Dendritic cell treated with granulocyte-macrophage colony-stimulating factor and Interleukin-4, amounts not matched to agents 40 ng/mL and 50 ng/mL, for 4 days (primary cell): ENCODE data around the gene SLC45A2.
"Not testable (repeated sequence)": the region's sequence is repeated elsewhere in the genome, so short reads cannot be mapped to it uniquely, and the experiment has no call there.

Experiments used
- H3K27ac Mint-ChIP-seq: one replicate; pipeline ENCODE4 v1.8.0; 2022; ENCODE audit warnings: mild to moderate bottlenecking, mixed read lengths
- H3K27me3 Mint-ChIP-seq: one replicate; pipeline ENCODE4 v1.8.0; 2022; ENCODE audit warnings: mild to moderate bottlenecking, mixed read lengths
- H3K36me3 Mint-ChIP-seq: one replicate; pipeline ENCODE4 v1.8.0; 2022; ENCODE audit warnings: low read depth, mixed read lengths
- H3K4me1 Mint-ChIP-seq: one replicate; pipeline ENCODE4 v1.8.0; 2022; ENCODE audit warnings: low read depth, mixed read lengths
- H3K4me3 Mint-ChIP-seq: one replicate; pipeline ENCODE4 v1.8.0; 2022; ENCODE audit warnings: mild to moderate bottlenecking, moderate library complexity, mixed read lengths
- H3K9me3 Mint-ChIP-seq: one replicate; pipeline ENCODE4 v1.8.0; 2022; ENCODE audit warnings: mixed read lengths
- intact Hi-C: fragments of 100-400 bp; cut with micrococcal nuclease; formaldehyde crosslinking; loops from one replicate; pipeline ENCODE4 v1.15.0; 2022

Gene SLC45A2

DNA sequence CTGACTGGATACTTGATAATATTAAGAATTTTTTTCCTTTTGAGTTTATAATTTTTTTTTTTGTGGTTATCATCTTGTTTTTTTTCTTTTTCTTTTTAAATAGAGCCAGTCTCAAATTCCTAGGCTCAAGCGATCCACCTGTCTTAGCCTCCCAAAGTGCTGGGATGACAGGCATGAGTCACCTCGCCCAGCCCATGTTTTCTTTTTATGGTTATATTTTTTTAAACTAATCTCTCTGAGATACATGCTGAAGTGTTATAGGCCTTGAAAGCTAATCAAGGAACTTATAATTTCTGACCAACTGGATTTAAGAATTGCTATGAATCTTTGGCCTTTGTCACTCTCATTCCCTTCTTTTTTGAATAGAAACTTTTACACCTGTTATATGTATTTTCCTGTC, 30.1 kb upstream of the SLC45A2 start:
- H3K36me3 Mint-ChIP-seq: no peaks in the 10 kb centered on the region
- no peaks in the 10 kb centered on the region for H3K9me3 Mint-ChIP-seq
- H3K27ac Mint-ChIP-seq: no peak overlapping the region
- H3K4me3 Mint-ChIP-seq: no peak overlapping the region
- no peaks in the 10 kb centered on the region for H3K27me3 Mint-ChIP-seq
- H3K4me1 Mint-ChIP-seq: peaks cover 5% of the 10 kb centered on the region
- intact Hi-C loops: no loop called here

DNA sequence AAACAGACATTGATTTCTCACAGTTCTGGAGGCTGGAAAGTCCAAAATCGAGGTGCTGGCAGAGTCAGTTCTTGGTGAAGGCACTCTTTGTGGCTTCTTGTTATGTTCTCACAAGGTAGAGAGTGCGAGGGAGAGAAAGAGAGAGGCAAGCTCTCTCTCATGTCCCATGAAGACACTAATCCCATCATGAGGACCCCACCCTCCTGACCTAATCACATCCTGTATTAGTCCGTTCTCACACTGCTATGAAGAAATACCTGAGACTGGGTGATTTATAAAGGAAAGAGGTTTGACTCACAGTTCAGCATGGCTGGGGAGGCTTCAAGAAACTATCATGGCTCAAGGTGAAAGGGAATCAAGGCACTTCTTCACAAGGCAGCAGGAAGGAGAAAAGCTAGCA, 29.1 kb upstream of the SLC45A2 start:
- intact Hi-C loops: no loop called here
- no peak overlapping the region for H3K4me3 Mint-ChIP-seq
- H3K9me3 Mint-ChIP-seq: no peaks in the 10 kb centered on the region
- H3K27ac Mint-ChIP-seq: no peak overlapping the region
- no peaks in the 10 kb centered on the region for H3K36me3 Mint-ChIP-seq
- peaks cover 5% of the 10 kb centered on the region for H3K4me1 Mint-ChIP-seq
- H3K27me3 Mint-ChIP-seq: no peaks in the 10 kb centered on the region

DNA sequence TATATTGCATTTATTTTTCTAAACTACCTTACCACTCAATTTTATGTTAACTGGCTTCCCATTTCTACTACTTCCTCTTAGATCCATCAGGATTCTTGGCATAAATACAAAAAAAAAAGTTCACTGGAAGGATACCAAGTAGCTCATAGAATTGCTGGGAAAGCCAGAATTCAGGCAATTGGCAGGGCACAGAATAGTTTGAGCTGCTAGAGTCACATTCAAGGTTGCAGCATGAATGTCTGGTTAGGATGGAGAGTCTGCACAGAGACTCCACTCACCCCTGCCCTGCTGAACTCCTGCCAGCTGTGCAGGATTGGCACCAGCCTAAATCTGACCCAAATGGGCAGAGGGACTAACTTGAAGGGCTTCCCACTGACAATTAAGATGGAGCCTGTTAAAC, 28.3 kb upstream of the SLC45A2 start:
- Mint-ChIP-seq H3K9me3 (no peaks in the 10 kb centered on the region), H3K4me1 (peaks cover 5% of the 10 kb centered on the region), H3K4me3 (no peak overlapping the region), H3K27me3 (no peaks in the 10 kb centered on the region), H3K27ac (no peak overlapping the region), H3K36me3 (no peaks in the 10 kb centered on the region)
- intact Hi-C loops: no loop called here

DNA sequence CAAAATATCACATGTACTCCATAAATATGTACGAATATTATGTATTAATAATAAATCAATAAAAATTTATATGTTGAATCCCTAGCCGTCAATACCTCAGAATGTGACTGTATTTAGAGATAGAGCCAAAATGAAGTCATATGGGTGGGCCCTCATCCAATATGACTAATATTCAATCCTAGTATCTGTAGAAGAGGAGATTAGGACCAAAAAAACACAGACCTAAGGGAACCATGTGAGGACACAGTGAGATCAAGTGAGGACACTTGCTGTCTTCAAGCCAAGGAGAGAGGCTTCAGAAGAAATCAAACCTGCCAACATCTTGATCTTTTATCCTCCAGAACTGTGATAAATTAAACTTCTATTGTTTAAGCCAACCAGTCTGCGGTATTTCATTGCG, 27.0 kb upstream of the SLC45A2 start:
- peaks cover 13% of the 10 kb centered on the region for H3K4me1 Mint-ChIP-seq
- H3K9me3 Mint-ChIP-seq: no peaks in the 10 kb centered on the region
- H3K27ac Mint-ChIP-seq: no peak overlapping the region
- peaks cover 6% of the 10 kb centered on the region for H3K36me3 Mint-ChIP-seq
- H3K27me3 Mint-ChIP-seq: no peaks in the 10 kb centered on the region
- H3K4me3 Mint-ChIP-seq: no peak overlapping the region
- intact Hi-C loops: no loop called here

DNA sequence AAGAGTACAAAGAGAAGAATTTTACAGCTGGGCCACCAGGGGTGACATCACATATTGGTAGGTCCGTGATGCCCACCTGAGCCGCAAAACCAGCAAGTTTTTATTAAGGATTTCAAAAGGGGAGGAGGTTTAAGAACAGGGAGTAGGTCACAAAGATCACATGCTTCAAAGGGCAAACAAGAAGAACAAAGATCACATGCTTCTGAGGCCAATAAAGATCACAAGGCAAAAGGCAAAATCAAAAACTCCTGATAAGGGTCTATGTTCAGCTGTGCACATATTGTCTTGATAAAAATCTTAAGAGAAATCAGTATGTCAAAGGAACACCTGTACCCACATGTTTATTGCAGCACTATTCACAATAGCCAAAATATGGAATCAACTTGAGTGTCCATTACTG, 25.7 kb upstream of the SLC45A2 start:
- H3K27ac Mint-ChIP-seq, H3K9me3 Mint-ChIP-seq, H3K36me3 Mint-ChIP-seq, intact Hi-C loops, H3K27me3 Mint-ChIP-seq, H3K4me3 Mint-ChIP-seq: not testable (repeated sequence)
- peaks cover 17% of the 10 kb centered on the region for H3K4me1 Mint-ChIP-seq

DNA sequence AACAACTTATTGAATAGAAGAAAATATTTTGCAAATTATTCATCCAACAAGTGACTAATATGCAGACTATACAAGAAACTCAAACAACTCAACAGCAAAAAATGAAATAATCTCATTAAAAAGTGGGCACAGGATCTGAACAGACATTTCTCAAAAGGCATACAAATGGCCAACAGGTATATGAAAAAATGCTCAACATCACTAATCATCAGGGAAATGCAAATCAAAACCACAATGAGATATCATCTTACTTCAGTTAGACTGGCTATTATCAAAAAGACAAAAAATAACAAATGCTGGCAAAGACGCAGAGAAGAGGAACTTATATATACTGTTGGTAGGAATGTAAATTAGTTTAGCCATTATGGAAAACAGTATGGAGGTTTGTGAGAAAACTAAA, 25.1 kb upstream of the SLC45A2 start:
- H3K9me3 Mint-ChIP-seq: no peaks in the 10 kb centered on the region
- peaks cover 17% of the 10 kb centered on the region for H3K4me1 Mint-ChIP-seq
- intact Hi-C loops: loop anchor here (2.0 to 5.0 kb wide), 2 partner anchors 569 to 923 kb away; partner anchors contain the start of gene TARS1
- no peak overlapping the region for H3K4me3 Mint-ChIP-seq
- H3K36me3 Mint-ChIP-seq: peaks cover 6% of the 10 kb centered on the region
- H3K27ac Mint-ChIP-seq: no peak overlapping the region
- no peaks in the 10 kb centered on the region for H3K27me3 Mint-ChIP-seq

DNA sequence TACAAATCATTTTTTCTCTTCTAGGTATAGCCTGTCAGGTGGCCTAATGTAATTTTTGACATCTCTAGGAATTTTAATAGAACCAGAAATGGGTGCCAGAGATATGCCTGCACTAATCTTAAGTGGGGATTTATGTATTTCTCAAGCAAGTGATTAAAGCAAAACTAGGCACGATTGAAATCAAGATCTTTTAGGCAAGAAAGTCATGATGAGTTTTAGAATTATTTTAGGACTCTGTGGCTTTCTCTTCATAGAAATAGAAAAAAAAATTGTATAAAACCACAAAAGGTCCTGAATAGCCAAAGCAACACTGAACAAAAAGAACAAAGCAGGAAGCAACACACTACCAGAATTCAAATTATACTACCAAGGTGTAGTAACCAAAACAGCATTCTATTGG, 24.3 kb upstream of the SLC45A2 start:
- Mint-ChIP-seq H3K36me3 (peaks cover 9% of the 10 kb centered on the region), H3K4me1 (peaks cover 17% of the 10 kb centered on the region), H3K27ac (peak overlapping the region; percentile 82), H3K4me3 (peak overlapping the region; percentile 80), H3K27me3 (no peaks in the 10 kb centered on the region), H3K9me3 (no peaks in the 10 kb centered on the region)
- intact Hi-C loops: loop anchor here (2.0 to 5.0 kb wide), 2 partner anchors 568 to 923 kb away; partner anchors contain the start of gene TARS1

DNA sequence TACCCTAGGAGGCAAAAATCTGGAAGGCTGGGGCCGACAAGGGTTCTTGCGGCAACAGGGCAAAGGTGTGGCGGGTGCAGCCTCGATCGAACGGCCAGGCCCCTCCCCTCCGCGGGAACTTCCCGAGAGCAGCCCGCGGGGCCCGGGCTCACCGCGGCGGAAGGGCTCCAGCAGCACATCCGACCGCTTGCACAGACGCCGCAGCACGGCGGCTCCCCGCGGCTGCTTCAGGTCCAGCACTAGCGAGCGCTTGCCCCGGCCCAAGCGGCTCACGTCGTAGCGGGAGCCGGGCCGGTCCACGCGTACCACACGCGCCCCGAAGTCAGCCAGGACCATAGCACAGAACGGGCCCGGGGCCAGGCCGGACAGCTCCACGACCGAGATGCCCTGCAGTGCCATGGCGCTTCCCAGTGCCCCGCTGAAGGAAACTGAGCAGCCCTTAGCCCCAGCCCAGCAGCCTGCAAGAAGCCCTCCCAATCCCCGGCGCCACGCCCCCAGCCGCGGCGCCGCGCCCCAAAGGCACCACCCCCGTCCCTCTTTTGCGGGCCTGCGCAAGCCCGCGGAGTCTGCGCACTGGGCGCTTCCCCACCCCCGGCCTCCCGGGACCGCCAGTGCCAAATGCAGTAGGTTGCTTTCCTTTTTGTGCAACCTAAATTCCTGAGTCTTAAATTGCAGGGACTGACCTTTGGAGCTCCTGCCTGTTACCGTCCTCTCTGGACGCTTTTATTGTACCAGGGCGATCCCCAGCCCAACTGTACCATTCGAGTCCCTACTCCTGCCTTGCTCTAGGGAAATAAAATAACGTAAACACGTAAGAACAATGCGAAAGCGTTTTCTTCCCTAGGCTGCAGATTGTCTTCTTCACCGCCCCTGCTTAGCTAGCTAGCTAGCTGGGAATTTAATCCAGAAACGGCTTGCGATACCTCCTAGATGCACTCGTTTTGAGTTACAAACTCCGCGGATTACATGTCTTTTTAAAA, 23.4 kb upstream of the SLC45A2 start, which contains the start of gene AMACR:
AMACR (minus strand) TSS at position 430 of the 980 bp plus-strand sequence; CDS start at position 399, 31 bp downstream.
- Mint-ChIP-seq H3K9me3 (no peaks in the 10 kb centered on the region), H3K4me3 (peak within 1 kb of the TSS; percentile 80), H3K27ac (peak within 1 kb of the TSS; percentile 82), H3K36me3 (peaks cover 18% of the 10 kb centered on the region), H3K27me3 (no peaks in the 10 kb centered on the region), H3K4me1 (peaks cover 17% of the 10 kb centered on the region)
- intact Hi-C loops: loop anchor here (2.0 to 5.0 kb wide), 2 partner anchors 567 to 924 kb away; partner anchors contain the start of gene TARS1

DNA sequence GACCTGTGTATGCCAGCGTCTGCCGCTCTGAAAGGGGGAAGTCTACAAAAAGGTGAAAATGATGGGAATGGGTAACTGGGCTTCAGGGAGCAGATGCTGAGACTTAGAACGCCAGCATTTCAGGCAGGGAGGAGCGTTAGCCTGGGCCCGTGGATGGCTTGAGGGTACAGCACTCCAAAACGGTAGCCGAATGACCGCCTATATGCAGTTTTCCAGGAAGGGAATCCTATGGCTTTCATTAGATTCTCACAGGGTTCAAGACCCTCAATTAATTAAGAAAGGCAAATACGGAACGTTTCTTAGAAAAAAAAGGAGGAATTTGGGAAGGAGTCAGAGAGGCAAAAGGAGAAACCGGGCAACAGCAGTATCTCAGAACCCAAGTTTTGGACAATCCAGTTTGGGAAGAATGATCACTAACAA, 22.7 kb upstream of the SLC45A2 start:
- intact Hi-C loops: loop anchor here (5.0 kb wide), 1 partner anchor 925 kb away; no protein-coding TSS in a partner anchor
- peak overlapping the region; percentile 80 for H3K4me3 Mint-ChIP-seq
- H3K27ac Mint-ChIP-seq: peak overlapping the region; percentile 82
- H3K9me3 Mint-ChIP-seq: no peaks in the 10 kb centered on the region
- H3K27me3 Mint-ChIP-seq: no peaks in the 10 kb centered on the region
- peaks cover 17% of the 10 kb centered on the region for H3K4me1 Mint-ChIP-seq
- peaks cover 24% of the 10 kb centered on the region for H3K36me3 Mint-ChIP-seq

DNA sequence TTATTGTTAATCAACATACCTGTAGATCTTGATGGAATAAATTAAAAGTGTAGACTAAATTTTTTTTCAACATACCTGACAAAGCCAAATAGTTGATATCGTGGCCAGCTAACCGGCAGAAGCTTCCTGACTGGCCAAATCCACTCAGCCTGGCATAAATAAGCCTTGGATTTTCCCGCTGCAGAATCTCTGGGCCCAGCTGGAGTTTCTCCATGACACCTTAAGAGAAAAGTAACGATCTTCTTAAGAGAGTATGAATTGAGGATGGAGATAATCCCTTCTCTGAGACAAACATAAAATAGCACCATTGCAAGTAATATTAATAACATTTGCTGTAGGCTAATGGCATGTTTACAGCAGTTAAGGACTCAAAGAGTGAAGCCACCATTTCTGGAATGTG, 21.2 kb upstream of the SLC45A2 start:
- H3K4me3 Mint-ChIP-seq: no peak overlapping the region
- intact Hi-C loops: loop anchor here (5.0 kb wide), 1 partner anchor 927 kb away; no protein-coding TSS in a partner anchor
- peaks cover 17% of the 10 kb centered on the region for H3K4me1 Mint-ChIP-seq
- no peaks in the 10 kb centered on the region for H3K27me3 Mint-ChIP-seq
- peaks cover 24% of the 10 kb centered on the region for H3K36me3 Mint-ChIP-seq
- no peaks in the 10 kb centered on the region for H3K9me3 Mint-ChIP-seq
- no peak overlapping the region for H3K27ac Mint-ChIP-seq

DNA sequence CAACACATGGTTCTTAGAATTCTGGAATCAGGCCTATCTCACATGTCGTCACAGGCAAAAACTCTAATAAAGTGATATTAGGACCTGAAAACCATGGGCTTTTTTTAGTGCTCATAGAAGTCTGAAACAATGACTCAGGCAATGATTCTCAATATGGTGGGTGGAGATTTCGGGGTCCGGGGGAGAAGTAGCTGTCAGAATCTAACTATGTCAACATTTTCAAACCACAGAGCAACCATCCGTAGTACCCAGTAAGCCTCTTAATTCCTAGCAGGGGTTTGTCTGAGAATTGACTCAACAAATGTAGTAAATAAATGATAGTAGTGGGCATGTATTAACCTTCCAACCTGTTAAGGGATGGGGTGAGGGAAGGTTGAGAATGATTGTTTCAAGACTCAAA, 20.7 kb upstream of the SLC45A2 start:
- intact Hi-C loops: loop anchor here (5.0 kb wide), 1 partner anchor 927 kb away; no protein-coding TSS in a partner anchor
- Mint-ChIP-seq H3K27me3 (no peaks in the 10 kb centered on the region), H3K4me3 (no peak overlapping the region), H3K36me3 (peaks cover 24% of the 10 kb centered on the region), H3K4me1 (peaks cover 17% of the 10 kb centered on the region), H3K9me3 (no peaks in the 10 kb centered on the region), H3K27ac (no peak overlapping the region)

DNA sequence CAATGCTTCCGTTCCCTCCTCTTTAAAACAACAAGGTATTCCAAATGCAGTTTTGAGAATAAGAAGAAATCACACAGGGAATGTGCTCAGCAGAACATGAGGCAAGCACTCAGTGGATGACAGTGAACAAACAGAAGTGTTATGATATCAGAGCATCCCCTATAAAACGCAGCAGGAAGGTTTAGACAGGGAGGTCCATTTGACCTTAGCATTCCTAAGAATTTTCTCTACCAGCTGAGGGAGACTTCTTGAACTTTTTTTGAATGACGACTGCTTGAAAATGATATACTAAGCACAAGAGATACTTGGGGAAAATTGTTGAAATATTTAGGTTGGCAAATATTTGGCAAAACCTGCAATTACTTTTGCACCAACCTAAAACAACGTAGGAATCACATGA, 19.4 kb upstream of the SLC45A2 start:
- intact Hi-C loops: no loop called here
- Mint-ChIP-seq H3K36me3 (peaks cover 24% of the 10 kb centered on the region), H3K9me3 (no peaks in the 10 kb centered on the region)

DNA sequence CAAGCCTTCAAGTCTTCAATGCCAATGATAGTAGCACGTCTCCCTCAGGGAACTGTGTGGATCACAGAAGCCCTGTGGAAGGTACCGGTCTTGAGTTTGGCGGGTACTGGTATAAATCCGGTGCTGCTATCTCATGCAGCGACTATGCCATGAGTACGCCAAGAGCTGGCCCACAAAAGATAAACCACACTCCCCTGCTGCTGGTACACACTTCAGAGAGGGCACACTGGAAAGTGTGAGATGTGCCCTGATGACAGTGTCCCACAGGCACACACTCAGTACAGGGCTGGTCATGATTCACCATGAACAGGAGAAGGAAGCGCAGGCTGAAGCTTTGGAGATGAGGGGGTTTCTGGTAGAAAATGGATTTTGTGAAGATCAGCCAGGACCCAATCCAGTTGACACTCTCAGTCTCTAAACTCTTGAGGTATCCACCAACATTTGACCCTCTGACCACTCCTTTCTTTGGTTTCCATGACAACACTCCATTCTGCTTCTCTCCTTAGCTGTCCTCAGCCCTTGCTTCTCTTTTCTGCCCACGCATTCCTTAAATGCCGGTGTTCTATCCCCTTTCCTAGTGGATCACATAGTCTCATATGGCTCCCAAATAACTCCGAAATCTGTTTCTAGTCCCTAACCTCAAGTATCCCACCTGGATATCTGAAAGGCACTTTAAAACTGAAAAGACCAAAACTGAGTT, 18.3 kb upstream of the SLC45A2 start:
- H3K36me3 Mint-ChIP-seq: peaks cover 24% of the 10 kb centered on the region
- intact Hi-C loops: no loop called here
- no peak overlapping the region for H3K27ac Mint-ChIP-seq
- H3K4me3 Mint-ChIP-seq: no peak overlapping the region
- H3K9me3 Mint-ChIP-seq: no peaks in the 10 kb centered on the region
- H3K4me1 Mint-ChIP-seq: peaks cover 12% of the 10 kb centered on the region
- H3K27me3 Mint-ChIP-seq: no peaks in the 10 kb centered on the region

More for the DNA sequence above, 19.4 kb upstream of the SLC45A2 start:
- Mint-ChIP-seq H3K27me3 (no peaks in the 10 kb centered on the region), H3K27ac (no peak overlapping the region), H3K4me1 (peaks cover 12% of the 10 kb centered on the region), H3K4me3 (no peak overlapping the region)
